Keratinocyte (primary cell): ENCODE measurements around the gene C2orf69. TPM values are rescaled to one million over a fixed set of nuclear protein-coding genes. Genes with fewer than 3 reads are reported as not detected.

ENCODE experiments used
- DNase-seq: peaks from one replicate; pipeline ENCODE4 v3.0.0-alpha.2; 2011; ENCODE audit warnings: low read depth, missing footprints, low spot score
- FAIRE-seq: peaks from 2 replicates; lab custom pipeline; 2011; peaks lifted over from hg19 to GRCh38; lab: Jason Lieb, UNC
- H2AFZ ChIP-seq: 2 replicates; pipeline ENCODE4 v1.6.0; 2012; ENCODE audit warnings: low read length, control low read depth, inconsistent platforms; ENCODE audit not compliant: control insufficient read depth
- H3K27ac ChIP-seq: 2 replicates; pipeline ENCODE4 v1.5.1; 2011; ENCODE audit warnings: low read length; ENCODE audit not compliant: control insufficient read depth, insufficient read depth
- H3K27me3 ChIP-seq: 3 replicates; pipeline ENCODE4 v1.6.0; 2011; ENCODE audit warnings: low read length; ENCODE audit not compliant: control insufficient read depth, insufficient read depth; ENCODE audit errors: extremely low read depth
- H3K36me3 ChIP-seq, 2 experiments: 2 replicates in 1 of 2; 3 replicates in 1 of 2; pipeline ENCODE4 v1.5.1; 2011; ENCODE audit warnings: low read length in 2 of 2, mild to moderate bottlenecking in 1 of 2; ENCODE audit not compliant: control insufficient read depth in 2 of 2, insufficient read depth in 2 of 2; ENCODE audit errors: extremely low read depth in 1 of 2
- H3K4me1 ChIP-seq: 3 replicates; pipeline ENCODE4 v1.5.1; 2011; ENCODE audit warnings: low read length; ENCODE audit not compliant: control insufficient read depth, insufficient read depth; ENCODE audit errors: extremely low read depth
- H3K4me2 ChIP-seq: 3 replicates; pipeline ENCODE4 v1.6.0; 2011; ENCODE audit warnings: low read depth, low read length; ENCODE audit not compliant: control insufficient read depth, insufficient read depth; ENCODE audit errors: extremely low read depth
- H3K4me3 ChIP-seq, 3 experiments: fragments of 200-600 bp in 1 of 3; sonication (generic) in 1 of 3; 2 replicates in 2 of 3; 3 replicates in 1 of 3; pipeline ENCODE4 v1.5.1; 2011 to 2016; ENCODE audit warnings: low read length in 3 of 3, mild to moderate bottlenecking in 3 of 3, control low read depth in 2 of 3, inconsistent platforms in 1 of 3, low read depth in 1 of 3, mixed read lengths in 1 of 3, mixed run types in 1 of 3, moderate library complexity in 1 of 3; ENCODE audit not compliant: control insufficient read depth in 2 of 3, insufficient read depth in 2 of 3; ENCODE audit errors: extremely low read depth in 1 of 3
- H3K79me2 ChIP-seq: 2 replicates; pipeline ENCODE4 v1.6.0; 2012; ENCODE audit warnings: low read length; ENCODE audit not compliant: control insufficient read depth, insufficient read depth
- H3K9ac ChIP-seq: 3 replicates; pipeline ENCODE4 v1.6.0; 2011; ENCODE audit warnings: low read length; ENCODE audit not compliant: control insufficient read depth, insufficient read depth; ENCODE audit errors: extremely low read depth
- H3K9me1 ChIP-seq: 3 replicates; pipeline ENCODE4 v1.6.0; 2011; ENCODE audit warnings: low read length; ENCODE audit not compliant: control insufficient read depth, insufficient read depth; ENCODE audit errors: extremely low read depth
- H3K9me3 ChIP-seq: 2 replicates; pipeline ENCODE4 v1.5.1; 2012; ENCODE audit warnings: low read depth, low read length; ENCODE audit not compliant: control insufficient read depth
- H4K20me1 ChIP-seq: 3 replicates; pipeline ENCODE4 v1.6.0; 2011; ENCODE audit warnings: low read length; ENCODE audit not compliant: control insufficient read depth, insufficient read depth; ENCODE audit errors: extremely low read depth
- EZH2 ChIP-seq: IDR thresholded peaks from one replicate; pipeline ENCODE4 v1.6.1; 2012; ENCODE audit warnings: inconsistent platforms, mild to moderate bottlenecking, low read length, moderate library complexity
- dilution Hi-C: fragments of 300-500 bp; cut with MboI; formaldehyde crosslinking; loops from one replicate; pipeline ENCODE4 v1.7.0; 2020; ENCODE audit warnings: low sequenced_read_pairs; ENCODE audit not compliant: extremely low pct_ligation_motif_present
- polyA plus RNA-seq, 5 experiments: library from polyadenylated mRNA; depleted of rRNA in 3 of 5; stranded (reverse) in 3 of 5; stranded (forward) in 1 of 5; unstranded in 1 of 5; fragments of >200 nt; gene quantifications; 1 replicate in 1 of 5; 2 replicates in 3 of 5; 3 replicates in 1 of 5; pipeline versions ENCODE4 v1.2.1 to v1.2.3, GENCODE V29; 2011 to 2012; ENCODE audit warnings: missing spikeins in 2 of 5, low read depth in 1 of 5, low replicate concordance in 1 of 5
- TF ChIP-seq, protein P1 (sequence below), 3 experiments: IDR thresholded peaks in 1 of 3; conservative IDR thresholded peaks in 1 of 3; optimal IDR thresholded peaks in 1 of 3; 2 replicates in 2 of 3; 3 replicates in 1 of 3; pipeline versions ENCODE3 to v1.5.1; 2011; ENCODE audit warnings: low read length in 3 of 3, mild to moderate bottlenecking in 3 of 3, moderate library complexity in 2 of 3, control low read depth in 1 of 3, inconsistent platforms in 1 of 3; ENCODE audit not compliant: insufficient read depth in 2 of 3; ENCODE audit errors: extremely low read depth in 1 of 3

Gene C2orf69
- polyA plus RNA-seq, 1 donor (not counting 4 experiments of a cell fraction or from before 2014, with no cell fraction given) = 8.6 TPM

DNA sequence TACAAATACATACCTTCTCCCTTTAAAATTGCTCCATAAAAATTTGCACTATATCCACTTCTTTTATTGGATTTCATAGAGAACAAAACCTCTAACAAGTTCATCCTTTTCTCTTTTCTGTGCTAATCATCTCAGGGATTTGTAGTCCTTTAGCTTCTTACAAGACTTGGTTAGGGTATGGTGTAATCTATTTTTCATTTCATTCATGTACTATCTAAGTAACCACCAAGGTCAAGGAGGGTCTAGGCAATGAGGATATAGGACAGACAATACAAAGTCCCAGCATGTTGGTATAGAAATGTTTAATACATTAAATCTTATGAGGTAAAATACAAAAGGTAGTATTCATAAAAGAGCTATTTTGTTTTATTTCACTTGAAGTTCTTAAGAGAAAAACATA, 17.5 kb downstream of the C2orf69 start:
- H2AFZ ChIP-seq = no peak overlapping the region
- H3K9me1 ChIP-seq = no peaks in the 10 kb centered on the region
- no peaks in the 10 kb centered on the region for H3K9me3 ChIP-seq
- peaks cover 5 to 8% of the 10 kb centered on the region in 2 experiments for H3K36me3 ChIP-seq
- H4K20me1 ChIP-seq = no peaks in the 10 kb centered on the region
- no peaks in the 10 kb centered on the region for H3K27me3 ChIP-seq
- DNase-seq (no peak), FAIRE-seq (no peak)
- H3K4me3 ChIP-seq = no peak overlapping the region
- H3K27ac ChIP-seq = no peak overlapping the region
- peaks cover 11% of the 10 kb centered on the region for H3K79me2 ChIP-seq
- no peak overlapping the region for H3K9ac ChIP-seq
- no peak overlapping the region for H3K4me2 ChIP-seq
- dilution Hi-C loops = no loop called here
- TF ChIP-seq, protein P1, sequence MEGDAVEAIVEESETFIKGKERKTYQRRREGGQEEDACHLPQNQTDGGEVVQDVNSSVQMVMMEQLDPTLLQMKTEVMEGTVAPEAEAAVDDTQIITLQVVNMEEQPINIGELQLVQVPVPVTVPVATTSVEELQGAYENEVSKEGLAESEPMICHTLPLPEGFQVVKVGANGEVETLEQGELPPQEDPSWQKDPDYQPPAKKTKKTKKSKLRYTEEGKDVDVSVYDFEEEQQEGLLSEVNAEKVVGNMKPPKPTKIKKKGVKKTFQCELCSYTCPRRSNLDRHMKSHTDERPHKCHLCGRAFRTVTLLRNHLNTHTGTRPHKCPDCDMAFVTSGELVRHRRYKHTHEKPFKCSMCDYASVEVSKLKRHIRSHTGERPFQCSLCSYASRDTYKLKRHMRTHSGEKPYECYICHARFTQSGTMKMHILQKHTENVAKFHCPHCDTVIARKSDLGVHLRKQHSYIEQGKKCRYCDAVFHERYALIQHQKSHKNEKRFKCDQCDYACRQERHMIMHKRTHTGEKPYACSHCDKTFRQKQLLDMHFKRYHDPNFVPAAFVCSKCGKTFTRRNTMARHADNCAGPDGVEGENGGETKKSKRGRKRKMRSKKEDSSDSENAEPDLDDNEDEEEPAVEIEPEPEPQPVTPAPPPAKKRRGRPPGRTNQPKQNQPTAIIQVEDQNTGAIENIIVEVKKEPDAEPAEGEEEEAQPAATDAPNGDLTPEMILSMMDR (optimal IDR thresholded peaks at IDR 0.05 in 1 of 3, IDR thresholded peaks at IDR 0.05 in 1 of 3, conservative IDR thresholded peaks at IDR 0.05 in 1 of 3; ENCODE audit: extremely low read depth in 1 of 3, insufficient read depth in 2 of 3, low read length in 3 of 3) = no peak
- no peak for TF ChIP-seq EZH2
- H3K4me1 ChIP-seq = no peaks in the 10 kb centered on the region

DNA sequence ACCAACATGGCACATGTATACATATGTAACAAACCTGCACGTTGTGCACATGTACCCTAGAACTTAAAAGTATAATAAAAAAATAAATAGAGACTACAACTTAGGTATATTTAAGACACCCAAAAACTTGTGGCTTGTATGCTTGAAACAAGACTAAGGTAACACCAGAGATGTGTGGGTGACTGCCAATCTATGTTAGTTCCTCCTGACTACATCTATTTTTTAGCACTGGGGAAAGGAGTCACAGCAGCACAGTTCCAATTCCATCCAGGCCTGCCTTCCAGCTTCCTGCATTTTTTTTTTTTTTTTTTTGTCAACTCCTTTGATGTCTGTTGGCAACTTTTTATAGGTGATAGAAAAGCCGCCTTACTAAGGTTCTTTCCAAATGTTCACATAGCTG, 18.2 kb downstream of the C2orf69 start:
- H3K4me1 ChIP-seq = no peaks in the 10 kb centered on the region
- H3K4me2 ChIP-seq = no peak overlapping the region
- DNase-seq = no peak
- H3K36me3 ChIP-seq = peaks cover 5 to 8% of the 10 kb centered on the region in 2 experiments
- H3K9me1 ChIP-seq = no peaks in the 10 kb centered on the region
- H3K4me3 ChIP-seq = no peak overlapping the region
- H3K27ac ChIP-seq = no peak overlapping the region
- H3K27me3 ChIP-seq = no peaks in the 10 kb centered on the region
- no peak for FAIRE-seq
- no peaks in the 10 kb centered on the region for H3K9me3 ChIP-seq
- H3K79me2 ChIP-seq = peaks cover 6% of the 10 kb centered on the region
- dilution Hi-C loops = no loop called here
- H2AFZ ChIP-seq = no peak overlapping the region
- TF ChIP-seq EZH2 = no peak
- TF ChIP-seq, protein P1 (optimal IDR thresholded peaks at IDR 0.05 in 1 of 3, IDR thresholded peaks at IDR 0.05 in 1 of 3, conservative IDR thresholded peaks at IDR 0.05 in 1 of 3; ENCODE audit: extremely low read depth in 1 of 3, insufficient read depth in 2 of 3, low read length in 3 of 3) = no peak
- H4K20me1 ChIP-seq = no peaks in the 10 kb centered on the region
- no peak overlapping the region for H3K9ac ChIP-seq
